GM15510 (cell line): Measurements from ENCODE around the gene HMCN2.

Experiments
- POLR2A ChIP-seq: IDR thresholded peaks from 3 replicates; pipeline ENCODE4 v1.6.1; 2011; ENCODE audit warnings: borderline replicate concordance; ENCODE audit not compliant: insufficient read length; ENCODE audit errors: extremely low read depth

HMCN2 gene

DNA sequence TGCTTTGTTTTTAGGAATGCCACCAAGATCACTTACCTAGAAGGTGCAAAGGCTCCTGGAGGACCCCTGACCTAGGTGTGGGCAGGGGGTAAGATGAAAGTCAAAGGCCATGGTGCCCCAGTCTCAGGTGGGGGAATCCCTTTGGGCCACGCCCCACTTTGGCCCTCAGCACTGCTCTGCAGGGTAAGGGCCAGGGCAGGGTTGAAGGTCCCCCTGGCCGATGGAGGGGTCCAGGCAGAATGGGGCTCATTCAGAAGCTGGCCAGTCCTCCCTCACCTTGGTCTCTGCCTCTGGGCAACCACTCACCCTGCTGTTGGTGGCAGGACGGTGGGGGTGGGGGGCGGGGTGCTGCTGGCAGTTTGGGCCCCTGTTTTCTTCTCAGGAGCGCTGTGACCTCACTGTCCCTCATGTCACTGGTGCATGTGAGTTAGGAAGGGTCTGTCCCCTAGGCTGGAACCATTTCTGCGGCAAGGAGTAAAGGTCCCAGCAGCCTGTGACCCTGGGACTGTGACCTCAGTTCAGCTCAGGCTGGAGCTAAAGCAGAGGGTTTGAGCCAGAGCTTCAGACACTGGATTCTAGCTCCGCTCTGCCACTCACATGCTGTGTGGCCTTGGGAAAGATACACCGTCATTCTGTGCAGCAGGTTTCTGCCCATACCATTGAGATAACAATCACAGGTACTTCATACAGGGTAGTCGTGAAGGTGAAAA, 177.3 kb downstream of the HMCN2 start:
- no peak for TF ChIP-seq POLR2A

DNA sequence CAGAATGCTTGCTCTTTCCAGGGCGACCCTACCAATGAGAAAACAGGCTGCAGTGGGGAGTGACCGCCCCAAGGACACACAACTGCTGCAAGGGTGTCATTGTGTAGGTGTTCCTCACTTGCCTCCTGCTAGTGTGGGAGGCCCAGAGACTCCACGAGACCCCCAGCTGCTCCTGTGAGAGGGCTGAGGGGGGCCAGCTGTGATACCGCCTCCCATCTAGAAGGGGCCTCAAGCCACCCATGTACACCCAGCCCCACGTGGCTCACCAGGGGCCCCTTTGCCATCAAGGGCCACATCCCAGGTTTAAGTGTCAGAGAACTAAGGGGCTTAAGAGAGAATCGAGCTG, 177.9 kb downstream of the HMCN2 start:
- no peak for TF ChIP-seq POLR2A

- no peak for TF ChIP-seq POLR2A
Measured at GRCh38 chr9:130443840-130444492, 178.4 kb downstream of the HMCN2 start.

DNA sequence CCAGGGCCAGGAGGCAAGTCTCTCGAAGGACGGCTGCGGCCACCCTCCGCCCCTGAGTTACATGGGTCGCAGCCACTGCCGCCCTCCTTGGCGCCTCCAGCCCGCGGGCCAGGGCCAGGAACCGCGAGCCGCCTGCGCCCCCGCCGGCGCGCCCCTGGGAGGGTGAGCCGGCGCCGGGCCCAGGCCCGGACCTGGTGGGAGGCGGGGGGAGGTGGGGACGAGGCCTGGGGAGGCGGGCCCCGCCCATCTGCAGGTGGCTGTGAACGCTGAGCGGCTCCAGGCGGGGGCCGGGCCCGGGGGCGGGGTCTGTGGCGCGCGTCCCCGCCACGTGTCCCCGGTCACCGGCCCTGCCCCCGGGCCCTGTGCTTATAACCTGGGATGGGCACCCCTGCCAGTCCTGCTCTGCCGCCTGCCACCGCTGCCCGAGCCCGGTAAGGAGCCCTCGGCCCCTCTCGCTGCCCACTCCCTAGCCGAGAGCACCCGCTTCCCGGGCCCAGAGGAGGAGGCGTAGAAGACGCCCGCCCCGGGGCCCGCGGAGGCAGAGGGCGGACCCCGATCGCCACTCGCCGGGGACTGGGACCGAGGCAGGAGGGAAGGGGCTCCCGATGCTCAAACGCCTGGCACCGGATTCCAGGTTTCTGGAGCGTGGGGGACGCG, 179.1 kb downstream of the HMCN2 start, which contains the start of gene ASS1:
Gene ASS1, plus strand, starts transcription at position 397 of the 657 bp plus-strand sequence. CDS start 7,268 bp downstream, outside the sequence.
- no peak for TF ChIP-seq POLR2A

DNA sequence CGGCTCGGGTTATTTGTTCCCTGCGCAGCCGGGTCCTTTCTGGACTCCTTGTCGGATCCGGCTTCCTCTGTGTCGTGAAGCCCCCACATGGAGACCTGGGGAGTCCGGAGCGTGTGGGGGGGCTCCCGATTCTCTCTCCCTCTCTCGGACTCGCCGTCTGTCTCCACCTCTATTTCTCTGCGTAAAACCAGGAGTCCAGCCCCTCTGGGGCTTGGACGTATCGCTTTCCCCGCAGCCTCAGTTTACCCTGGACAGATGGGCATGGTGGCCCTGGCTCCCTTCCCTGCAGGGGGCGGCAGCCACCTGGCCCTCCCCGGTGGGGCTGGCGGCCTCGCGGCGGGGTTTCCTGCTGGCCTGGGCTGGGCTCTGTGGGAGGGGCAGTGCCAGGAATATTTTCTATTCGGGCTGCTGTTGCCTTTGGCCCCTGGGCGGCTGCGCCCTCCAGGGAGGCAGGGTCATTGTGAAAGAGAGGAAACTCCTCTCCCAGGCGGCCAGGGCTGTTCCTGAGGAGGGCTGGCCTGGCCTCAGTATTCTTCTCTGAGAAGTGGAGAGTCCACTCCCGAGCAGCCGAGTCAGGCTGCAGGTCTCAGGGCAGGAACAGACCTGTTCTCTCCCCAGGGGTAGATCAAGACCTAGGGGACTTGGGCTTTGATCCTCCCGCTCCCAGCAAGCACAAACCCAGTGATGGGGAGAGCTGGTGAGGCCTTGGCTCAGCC, 179.9 kb downstream of the HMCN2 start:
- TF ChIP-seq POLR2A, result no peak

DNA sequence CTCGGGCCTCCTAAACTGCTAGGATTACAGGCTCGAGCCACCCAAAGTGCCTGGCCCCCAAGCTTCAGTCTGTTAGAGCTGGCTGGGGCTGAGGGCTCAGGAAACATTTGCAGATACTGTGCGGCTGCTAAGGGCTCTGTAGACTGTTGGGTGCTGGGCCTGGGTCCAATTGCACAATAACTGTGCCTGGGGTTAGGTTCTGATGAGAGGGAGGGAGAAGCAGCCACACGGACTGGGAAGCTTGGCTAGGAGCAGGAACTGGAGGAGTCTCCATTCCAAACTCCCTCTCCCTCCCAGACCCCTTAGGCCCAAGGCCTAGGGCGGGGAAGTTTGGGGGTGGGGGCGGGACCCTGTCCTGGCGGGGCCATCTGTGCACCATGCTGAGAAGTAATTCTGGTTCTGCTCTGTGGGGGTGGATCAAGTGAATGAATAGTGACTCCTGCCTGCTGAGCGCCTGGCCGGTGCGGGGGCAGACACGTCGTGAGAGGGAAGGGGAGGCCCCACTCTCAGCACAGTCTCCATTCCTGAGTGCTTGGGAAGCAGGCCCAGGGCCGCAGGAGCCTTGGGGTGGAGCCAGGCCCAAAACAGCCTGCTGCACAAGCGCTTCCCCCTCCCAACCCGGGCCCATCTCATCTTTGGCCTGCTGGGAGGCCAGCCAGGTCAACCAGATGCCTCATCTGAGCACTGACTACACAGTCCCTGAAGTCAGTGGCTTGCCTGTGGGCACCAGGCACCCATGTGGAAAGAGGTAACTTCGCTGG, 180.7 kb downstream of the HMCN2 start:
- no peak for TF ChIP-seq POLR2A

DNA sequence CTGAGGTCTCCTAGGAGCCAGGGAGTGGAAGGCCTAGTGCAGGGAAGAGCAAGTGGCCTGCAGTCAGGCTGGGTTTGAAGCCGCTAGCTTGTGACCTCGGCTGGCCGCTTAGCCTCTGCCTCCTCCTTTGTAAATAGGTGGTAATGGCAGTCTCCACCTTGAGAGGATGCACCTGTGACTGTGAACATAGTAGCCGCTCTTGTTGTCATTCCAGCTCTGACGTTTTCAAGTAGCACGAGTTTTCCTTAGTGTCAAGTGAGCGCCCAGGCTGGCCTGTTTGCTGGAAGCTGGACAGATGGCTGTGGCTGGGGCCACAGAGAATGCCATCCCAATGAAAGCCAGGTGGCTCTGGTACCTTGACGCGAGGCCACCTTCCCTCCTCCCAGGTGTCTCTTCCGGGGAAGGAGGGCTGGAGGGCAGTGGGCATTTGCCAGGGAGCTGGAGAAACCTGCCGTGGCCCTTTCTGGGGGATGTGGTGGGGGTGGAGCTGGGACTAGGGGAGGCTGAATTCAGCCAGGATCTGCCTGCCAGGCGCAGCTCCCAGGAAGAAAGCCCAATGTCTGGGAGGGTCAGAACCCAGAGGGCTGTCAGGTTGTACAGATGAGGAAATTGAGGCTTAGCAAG, 181.7 kb downstream of the HMCN2 start:
- no peak for TF ChIP-seq POLR2A

- no peak for TF ChIP-seq POLR2A
Measured at GRCh38 chr9:130448035-130448624, 182.6 kb downstream of the HMCN2 start.

- no peak for TF ChIP-seq POLR2A
Measured at GRCh38 chr9:130448771-130449603, 183.4 kb downstream of the HMCN2 start.

DNA sequence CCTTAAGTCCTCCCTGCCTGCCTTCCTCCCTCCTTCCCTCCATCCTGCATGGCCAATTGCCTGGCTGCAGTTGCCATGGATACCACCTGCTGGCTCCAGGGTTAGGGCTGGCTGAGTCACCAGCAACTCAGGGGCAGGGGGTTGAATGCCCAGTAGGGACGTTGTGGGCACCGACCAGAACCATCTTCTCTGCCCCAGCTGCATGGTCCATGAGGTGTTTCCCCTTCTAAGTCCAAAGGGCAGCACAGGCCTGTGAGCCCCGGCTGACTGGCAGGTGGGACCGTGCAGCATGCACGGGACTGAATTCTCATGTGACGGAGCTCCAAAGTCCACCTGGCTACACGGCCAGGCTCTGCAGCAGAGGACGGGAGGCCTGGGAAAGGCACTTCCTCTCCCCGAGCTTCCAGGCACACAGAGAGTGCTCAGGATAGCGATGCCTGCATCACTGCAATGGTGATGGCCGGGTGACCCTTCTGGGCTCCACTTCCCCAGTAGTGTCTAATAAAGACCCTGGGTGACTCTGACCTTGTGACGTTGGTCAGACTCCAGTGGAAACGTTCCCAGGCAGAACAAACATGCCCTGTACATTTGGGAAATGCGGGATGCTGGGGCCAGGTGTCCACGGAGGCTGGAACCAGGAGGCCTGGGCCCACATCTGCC, 184.9 kb downstream of the HMCN2 start:
- no peak for TF ChIP-seq POLR2A

GRCh38 chr9:130451004-130451390, 185.4 kb downstream of the HMCN2 start:
- TF ChIP-seq POLR2A, result no peak
